NCI-H1694 treated with DMSO at 0.1 percent for 48 hours (cell line): ENCODE measurements around the gene ANKRD23.
"Not testable (repeated sequence)": the region's sequence is repeated elsewhere in the genome, so short reads cannot be mapped to it uniquely, and the experiment has no call there.

Source experiments
- DNase-seq: peaks from one replicate; lab custom pipeline; 2025; lab: John Stamatoyannopoulos, UW

Gene ANKRD23

GRCh38 chr2:96863056-96863455 lies 19.2 kb upstream of the ANKRD23 start:
- not testable (repeated sequence) for DNase-seq

- DNase-seq = no peak
These were observed 17.3 kb upstream of the ANKRD23 start for GRCh38 chr2:96861074-96861473.

GRCh38 chr2:96860065-96861029 lies 16.5 kb upstream of the ANKRD23 start:
- no peak for DNase-seq

GRCh38 chr2:96859681-96860064 lies 15.9 kb upstream of the ANKRD23 start:
- no peak for DNase-seq

- no peak for DNase-seq
These were observed 15.4 kb upstream of the ANKRD23 start for GRCh38 chr2:96859099-96859649.

GRCh38 chr2:96857667-96858372 lies 14.0 kb upstream of the ANKRD23 start, which contains the start of gene ANKRD39:
ANKRD39 (minus strand) TSS chr2:96858016; CDS start chr2:96857987, 29 bp downstream.
- peak; percentile 98 for DNase-seq

GRCh38 chr2:96856776-96857666 lies 13.2 kb upstream of the ANKRD23 start:
- peak; percentile 23 for DNase-seq

GRCh38 chr2:96853321-96853720 lies 9.5 kb upstream of the ANKRD23 start:
- DNase-seq = no peak

- no peak for DNase-seq
These were observed 8.8 kb upstream of the ANKRD23 start for GRCh38 chr2:96852667-96853066.

GRCh38 chr2:96848264-96848663 lies 4.4 kb upstream of the ANKRD23 start:
- no peak for DNase-seq

- DNase-seq = no peak
These were observed 3.8 kb upstream of the ANKRD23 start for GRCh38 chr2:96847586-96847985.

- no peak for DNase-seq
These were observed 3.0 kb upstream of the ANKRD23 start for GRCh38 chr2:96846825-96847224.

GRCh38 chr2:96844405-96844808 lies 586 bp upstream of the ANKRD23 start:
- no peak for DNase-seq

GRCh38 chr2:96842600-96842999 lies 1.2 kb downstream of the ANKRD23 start:
- no peak for DNase-seq

GRCh38 chr2:96841701-96842495 lies 1.9 kb downstream of the ANKRD23 start:
- DNase-seq = no peak

- DNase-seq = no peak
These were observed 3.7 kb downstream of the ANKRD23 start for GRCh38 chr2:96839875-96840850.

GRCh38 chr2:96839293-96839874 lies 4.4 kb downstream of the ANKRD23 start:
- DNase-seq = no peak

GRCh38 chr2:96838345-96839292 lies 5.2 kb downstream of the ANKRD23 start:
- DNase-seq = no peak
